GM20000 (cell line): ENCODE results near the gene FXYD7.

Source experiments
- DNase-seq: peaks from one replicate; pipeline ENCODE4 v3.0.0; 2012; ENCODE audit warnings: low spot score
- CTCF ChIP-seq: IDR thresholded peaks from 2 replicates; pipeline ENCODE4 v1.5.1; 2012; ENCODE audit warnings: mild to moderate bottlenecking, control low read depth; ENCODE audit errors: extremely low read depth, missing control alignments

Gene FXYD7

GRCh38 chr19:35171730-35172129 is 28.7 kb downstream of the FXYD7 start:
- DNase-seq = no peak
- TF ChIP-seq CTCF = no peak

- TF ChIP-seq CTCF = no peak
- no peak for DNase-seq
Measured at GRCh38 chr19:35174226-35174625, 31.2 kb downstream of the FXYD7 start.

GRCh38 chr19:35176181-35176570 is 33.1 kb downstream of the FXYD7 start:
- no peak for TF ChIP-seq CTCF
- DNase-seq = no peak

GRCh38 chr19:35177377-35178274 is 34.6 kb downstream of the FXYD7 start:
- no peak for TF ChIP-seq CTCF
- no peak for DNase-seq

GRCh38 chr19:35178701-35179100 is 35.6 kb downstream of the FXYD7 start:
- no peak for TF ChIP-seq CTCF
- no peak for DNase-seq

- DNase-seq = no peak
- no peak for TF ChIP-seq CTCF
Measured at GRCh38 chr19:35179830-35180229, 36.8 kb downstream of the FXYD7 start.

GRCh38 chr19:35181387-35181786 is 38.3 kb downstream of the FXYD7 start:
- no peak for DNase-seq
- TF ChIP-seq CTCF = no peak
